Activated CD4-positive, alpha-beta T cell treated with anti-CD3 and anti-CD28 coated beads, Interleukin-2, Interleukin-6, amounts not matched to agents 100 ng/mL and 50 ng/mL, durations not matched to agents 16 hours and 8 hours (primary cell): ENCODE results near the gene HINT2.
A peak's percentile ranks its signal among the peaks of the same experiment; 100 is the strongest.

ENCODE experiments used
- DNase-seq: peaks from one replicate; pipeline ENCODE4 v3.0.0-alpha.2; 2020

HINT2 gene

DNA sequence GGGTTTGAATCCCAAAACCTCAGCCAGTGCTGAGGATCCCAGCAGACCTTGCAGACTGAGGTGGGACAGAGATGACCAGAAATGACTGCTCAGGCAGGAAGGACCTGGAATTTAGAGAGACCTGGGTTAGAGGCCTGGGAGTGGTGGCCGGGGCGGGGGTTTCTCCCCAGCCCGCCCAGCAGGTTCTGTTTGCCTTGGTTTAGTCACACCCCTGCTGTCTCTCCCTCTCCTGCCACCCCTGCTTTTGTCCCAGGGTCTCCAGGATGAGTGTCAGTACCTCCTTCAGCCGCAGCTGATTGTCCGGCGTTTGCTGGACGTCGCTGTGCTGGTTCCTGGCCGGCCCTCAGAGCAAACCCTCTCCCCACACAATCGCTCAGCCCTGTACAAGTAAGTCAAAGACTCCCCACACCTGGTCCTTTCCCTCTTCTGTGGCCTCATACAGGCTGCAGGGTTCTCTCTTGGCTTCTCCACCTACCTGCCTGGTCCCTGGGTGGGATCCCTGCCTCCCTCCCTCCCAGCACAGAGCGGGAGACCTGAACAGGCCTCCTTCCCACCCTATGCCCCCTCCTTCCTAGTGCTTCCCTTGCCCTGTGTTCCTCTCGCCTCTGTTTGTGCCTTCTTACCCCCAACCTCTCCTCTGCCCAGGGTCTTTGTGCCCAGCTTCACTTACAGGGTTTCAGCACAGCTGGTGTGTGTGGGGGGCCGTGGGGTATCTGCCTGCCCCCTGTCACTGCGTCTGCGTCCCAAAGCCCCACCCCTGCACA lies 26.2 kb upstream of the HINT2 start:
- DNase-seq: no peak

DNA sequence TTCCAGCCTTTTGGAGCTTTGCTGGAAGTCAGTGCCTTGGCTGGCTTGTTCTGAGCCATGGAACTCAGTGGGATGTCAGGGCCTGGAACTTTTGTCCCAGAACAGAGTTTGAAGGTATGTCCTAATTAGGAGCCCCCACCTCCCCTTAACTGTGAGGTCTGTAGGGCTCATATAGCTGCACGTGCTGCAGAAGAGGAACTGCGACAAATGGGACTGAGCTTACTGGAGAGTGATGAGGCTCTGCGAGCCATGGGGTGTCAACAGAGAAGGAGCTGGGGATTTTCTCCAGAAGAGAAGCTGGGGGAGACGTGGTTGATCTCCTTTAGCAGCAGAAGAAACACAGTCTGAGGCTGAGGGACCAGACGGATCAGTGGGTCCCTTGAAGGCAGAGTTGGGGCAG lies 25.1 kb upstream of the HINT2 start:
- DNase-seq: no peak

DNA sequence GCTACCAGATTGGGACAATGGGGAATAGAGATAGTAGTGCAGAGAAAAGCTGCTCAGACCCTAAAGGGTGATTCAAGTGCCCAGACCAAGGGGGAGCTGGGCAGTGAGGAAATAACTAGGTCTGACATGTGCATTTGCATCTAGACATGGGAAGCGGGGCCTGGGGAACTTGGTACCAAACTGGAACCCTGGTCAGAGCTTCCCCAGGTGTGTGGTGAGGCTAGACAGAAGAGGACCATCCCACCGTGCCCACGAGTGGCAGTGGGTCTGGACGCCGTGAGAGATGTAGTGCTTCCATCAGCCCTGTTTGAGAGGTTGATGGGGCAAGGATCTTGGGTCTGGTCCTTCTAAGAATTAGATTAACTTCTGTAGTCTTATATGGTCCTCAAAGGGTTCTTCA lies 21.8 kb upstream of the HINT2 start:
- no peak for DNase-seq

DNA sequence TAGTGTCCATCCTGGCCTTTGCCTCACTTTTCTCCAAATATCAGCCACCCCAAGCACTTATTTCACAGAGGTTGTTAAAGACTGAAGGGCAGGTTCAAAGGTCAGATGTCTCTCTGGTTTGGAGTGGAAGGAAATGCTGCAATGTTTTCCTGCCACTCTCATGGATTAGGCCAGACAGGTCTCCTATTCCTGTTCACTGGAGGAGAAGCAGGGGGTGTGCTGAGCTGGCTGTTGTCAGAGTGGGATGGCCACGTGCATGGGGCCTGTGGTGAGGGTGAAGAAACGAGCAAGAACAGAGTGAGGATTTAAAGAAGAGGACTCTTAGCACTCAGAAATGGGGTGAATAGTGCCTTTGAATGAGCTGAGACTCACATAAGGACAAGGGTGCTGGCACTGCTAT lies 20.9 kb upstream of the HINT2 start:
- no peak for DNase-seq

DNA sequence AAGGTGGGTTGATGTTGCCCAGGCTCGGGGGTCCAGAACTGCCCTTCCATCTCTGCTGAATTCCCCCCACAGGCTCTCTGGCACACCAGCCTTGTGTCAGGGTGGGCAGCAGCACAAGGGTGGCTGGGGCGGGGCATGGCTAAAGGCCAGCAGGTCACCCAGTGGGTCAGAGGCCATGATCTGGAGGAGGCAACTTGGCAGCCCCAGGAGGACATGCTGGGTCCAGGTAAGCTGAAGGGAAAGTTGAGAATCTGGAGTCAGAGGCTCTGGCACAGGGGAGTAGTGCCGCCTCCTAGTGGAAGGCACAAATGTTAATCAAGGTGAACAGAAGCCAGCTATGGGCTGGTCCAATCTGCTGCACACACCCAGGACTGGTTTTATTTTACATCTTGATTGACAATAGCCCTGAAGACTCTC lies 20.4 kb upstream of the HINT2 start:
- peak; percentile 13 for DNase-seq

DNA sequence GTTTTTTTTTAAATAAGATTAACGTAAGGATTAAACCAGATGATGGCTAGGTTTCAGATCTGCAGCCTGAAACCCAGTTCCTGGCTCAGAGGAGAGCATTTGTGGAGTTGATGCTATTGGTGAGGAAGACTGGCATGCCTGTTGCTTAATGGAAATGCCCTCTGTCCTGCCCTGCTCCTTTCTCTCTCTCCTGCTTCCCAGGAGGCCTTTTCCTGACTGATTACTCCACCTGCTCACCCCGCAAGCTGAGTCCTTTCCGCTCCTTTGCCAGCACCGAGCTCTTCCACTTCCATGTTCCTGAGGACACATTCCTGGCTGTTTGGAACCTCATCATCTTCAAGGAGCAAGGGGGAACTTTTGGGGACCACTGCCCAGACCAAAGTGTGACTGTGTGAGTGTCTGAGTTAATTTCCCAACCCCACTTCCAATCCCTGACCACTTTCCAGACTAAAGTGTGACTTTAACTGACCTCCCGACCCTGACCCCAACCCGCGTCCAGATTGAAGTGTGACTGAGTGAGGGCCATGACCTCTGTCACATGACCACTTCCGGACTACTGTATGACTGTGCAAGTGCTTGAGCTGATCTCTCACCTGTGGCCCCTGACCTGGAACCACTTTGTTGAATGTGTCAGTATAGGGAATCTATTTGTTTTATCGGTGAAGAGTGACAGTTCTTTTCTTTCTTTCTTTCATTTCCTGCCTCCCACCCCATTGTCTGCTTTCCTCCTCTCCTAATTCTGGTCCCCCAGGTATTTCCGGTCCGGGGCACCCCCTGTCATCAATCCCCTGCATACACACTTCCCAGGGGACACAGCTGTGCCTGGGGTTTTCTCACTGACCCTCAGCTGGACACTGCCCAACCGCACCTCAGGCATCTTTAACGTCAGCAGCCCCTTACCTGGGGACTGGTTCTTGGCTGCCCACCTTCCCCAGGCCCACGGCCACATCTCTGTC lies 19.7 kb upstream of the HINT2 start:
- no peak for DNase-seq

DNA sequence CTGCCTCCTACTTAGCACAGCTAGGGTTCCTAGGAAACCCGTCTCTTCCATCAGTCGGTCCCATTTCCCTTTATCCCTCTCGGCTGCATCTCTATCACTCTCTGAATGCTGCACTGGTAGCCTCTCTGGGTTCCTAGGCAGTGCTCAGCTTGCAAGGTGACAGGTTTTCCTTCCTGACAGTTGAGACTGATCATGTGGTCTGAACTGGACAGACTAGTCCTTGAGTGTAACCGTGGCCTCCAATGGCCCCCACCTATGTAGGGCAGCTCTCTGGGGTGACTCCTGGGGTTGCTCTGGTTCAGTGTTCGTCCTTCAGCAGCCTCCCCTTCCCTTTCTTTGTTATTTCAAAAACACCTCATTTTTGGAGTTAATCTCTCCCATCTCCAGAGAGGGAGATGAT lies 18.0 kb upstream of the HINT2 start:
- DNase-seq: no peak

DNA sequence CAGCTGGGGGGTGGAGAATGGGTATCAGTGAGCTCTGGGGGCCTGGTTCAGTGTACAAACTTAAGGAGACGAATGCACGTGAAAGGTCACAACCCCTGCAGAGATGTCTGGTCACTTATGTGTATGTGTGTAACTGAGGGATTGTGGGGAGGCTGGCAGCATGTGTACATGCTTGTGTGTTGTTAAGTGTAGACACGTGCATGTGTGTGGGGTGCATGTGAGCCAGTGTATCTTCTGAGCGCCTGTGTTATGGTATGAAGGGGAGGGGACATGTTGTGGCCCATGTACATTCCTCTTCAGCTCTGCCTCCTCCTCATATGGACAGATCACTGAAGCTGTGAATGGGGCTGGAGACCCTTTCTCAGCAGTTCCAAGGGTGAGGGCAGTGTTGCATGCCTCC lies 16.2 kb upstream of the HINT2 start:
- DNase-seq: no peak

DNA sequence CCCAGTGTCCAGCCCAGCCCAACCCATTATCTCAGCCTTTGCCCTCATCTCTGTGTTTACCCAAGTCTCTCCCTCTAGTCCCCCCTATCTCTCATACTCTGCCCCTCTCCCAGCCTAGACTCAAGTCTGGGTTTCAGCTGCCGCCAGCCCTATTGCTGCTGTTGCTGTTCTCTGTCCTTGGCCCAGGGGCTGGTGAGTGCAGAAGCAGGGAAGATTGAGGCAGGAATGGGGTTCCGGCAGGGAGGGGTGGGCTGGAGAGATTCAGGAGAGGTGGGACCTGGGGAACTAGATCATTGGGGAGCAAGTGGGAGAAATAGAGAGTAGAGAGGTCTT lies 14.9 kb upstream of the HINT2 start:
- DNase-seq: no peak

DNA sequence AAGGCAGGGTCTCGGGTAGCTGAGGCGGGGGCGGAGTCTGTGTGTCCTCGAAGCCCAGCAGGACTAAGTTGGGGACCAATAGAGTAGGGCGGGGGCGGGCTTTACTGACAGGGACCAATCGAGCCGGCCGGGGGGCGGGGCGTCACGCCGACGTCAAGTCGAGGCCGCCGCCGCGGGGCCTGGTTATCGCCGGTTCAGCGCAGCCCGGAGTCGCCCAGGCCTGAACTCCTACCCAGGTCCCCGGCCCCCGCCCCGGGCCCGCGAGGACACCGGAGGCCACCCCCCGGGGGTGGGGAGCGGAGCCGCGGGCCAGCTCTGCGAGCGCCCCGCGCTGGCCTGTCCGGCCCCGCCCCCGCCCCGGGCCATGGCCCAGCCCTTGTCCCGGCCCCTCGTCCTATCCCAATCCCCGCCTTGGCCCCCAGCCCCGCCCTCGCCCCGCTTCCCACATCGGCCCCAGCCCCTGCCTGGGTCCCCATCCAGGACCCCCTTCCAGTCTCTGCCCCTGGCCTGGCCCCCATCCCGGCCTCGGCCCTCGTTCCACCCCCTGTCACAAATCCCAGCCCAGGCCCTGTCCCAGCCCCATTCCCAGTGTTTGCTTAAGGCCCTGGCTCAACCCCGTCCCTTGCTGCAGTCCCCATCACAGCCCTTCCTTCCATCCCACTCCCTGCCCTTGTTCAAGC lies 14.4 kb upstream of the HINT2 start, which contains the start of gene TMEM8B:
Gene TMEM8B, plus strand, starts transcription at position 145 of the 680 bp plus-strand sequence. Its CDS starts 220 bp downstream, at position 365.
- peak; percentile 93 for DNase-seq

DNA sequence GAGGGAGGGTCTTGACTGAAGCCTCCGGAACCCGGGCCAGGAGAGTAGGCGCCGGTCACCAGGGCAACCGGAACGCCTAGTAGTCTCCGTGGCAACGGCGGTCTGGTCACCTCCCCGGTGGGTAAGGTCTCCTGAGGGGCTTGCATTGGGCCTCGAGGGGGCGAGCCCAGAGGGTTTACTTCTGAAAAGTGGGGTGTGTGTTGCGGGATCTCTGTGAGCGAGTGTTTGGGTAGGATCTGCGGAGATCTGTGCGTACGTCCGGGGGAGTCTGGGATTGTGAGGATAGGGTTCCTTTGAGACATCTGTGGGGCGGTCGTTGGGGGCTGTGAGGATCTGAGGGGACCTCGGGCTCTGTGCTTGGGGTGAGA lies 13.9 kb upstream of the HINT2 start, which contains the start of gene FAM221B:
Gene FAM221B, minus strand, starts transcription at position 17 of the 368 bp plus-strand sequence. CDS start 2,571 bp downstream, outside the sequence.
- peak; percentile 26 for DNase-seq

DNA sequence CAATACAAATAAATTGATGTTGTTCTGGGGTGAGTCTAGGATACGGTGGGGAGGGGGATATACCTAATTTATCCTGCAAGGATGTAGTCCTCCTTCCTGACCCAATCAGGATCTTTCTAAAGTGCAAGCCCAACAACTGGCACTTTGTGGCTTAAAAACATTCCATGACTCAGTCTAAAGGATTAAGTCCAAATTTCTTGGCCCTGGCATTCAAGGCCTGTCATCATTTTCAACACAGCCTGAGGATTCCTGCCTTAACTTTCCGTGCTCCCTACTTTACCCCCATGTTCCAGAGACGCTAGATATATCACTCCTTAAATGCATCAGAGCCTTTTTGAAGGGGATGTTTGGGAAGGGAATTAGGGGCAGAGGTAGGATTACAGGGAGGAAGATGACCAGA lies 12.6 kb upstream of the HINT2 start:
- DNase-seq: no peak

DNA sequence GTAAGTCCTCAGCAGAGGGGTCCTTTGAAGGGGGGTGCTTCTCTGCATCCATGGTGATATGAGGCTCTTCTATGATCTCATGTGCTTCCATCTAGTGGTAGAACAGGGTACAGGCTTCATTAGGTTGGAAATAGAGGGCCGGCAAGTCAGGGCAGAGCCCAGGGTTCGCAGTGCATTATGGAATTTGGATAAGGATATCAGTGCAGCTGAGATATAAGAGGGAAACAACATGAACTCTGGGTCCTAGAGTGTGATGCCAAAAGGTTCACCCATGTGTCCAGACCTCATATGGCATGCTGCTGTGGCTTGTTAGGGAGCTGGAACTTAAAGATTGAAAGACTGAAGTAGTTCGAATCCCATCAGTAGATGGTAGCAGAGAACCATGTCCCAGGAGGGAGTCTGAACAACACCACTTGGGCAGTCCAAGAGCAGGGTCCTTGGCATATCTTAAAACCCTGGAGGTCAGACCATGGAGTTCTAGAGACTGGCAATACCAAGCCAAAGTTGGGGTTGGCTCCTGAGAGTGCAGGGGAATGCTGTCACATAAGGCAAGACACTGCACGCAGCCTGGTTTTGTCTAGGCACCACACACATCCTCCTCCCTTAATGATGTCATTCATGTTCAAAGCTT lies 11.3 kb upstream of the HINT2 start:
- peak; percentile 63 for DNase-seq

DNA sequence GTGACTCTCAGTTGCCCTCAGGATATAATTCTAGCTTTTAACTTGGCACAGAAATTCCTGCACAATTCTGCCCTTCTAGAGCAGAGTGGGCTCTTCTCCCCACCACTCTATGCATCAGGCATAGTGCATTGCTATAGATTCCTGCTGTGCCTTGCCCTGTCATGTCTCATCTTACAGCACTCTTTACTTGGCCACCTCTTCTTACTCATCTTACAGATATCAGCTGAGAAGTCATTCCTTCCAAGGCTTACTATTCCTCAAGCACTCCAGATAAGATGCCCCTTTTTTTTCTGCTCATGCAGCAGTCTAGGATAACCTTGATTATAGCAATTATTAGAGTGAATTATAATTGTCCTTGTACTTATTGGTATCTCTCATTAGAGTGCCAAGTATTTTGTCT lies 8.1 kb upstream of the HINT2 start:
- no peak for DNase-seq

DNA sequence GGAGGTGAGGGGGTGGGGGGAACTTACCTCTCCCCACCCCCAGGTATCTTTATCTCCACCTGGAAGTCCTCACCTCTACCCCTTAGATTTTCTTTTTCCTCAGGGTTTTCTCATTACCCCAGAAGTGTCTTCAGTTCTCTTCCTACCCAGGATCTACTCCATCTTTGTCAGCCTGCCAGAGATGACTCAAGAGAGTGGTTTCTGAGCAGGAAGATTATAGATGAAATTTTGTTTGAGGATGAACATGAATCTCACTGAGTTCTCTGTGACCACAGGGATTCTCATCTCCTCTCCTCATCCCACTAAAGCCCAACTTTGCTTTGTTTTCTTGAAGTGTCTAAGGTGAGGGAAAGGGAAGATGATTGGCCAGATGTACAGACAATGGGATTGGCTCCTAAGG lies 5.2 kb upstream of the HINT2 start:
- no peak for DNase-seq

DNA sequence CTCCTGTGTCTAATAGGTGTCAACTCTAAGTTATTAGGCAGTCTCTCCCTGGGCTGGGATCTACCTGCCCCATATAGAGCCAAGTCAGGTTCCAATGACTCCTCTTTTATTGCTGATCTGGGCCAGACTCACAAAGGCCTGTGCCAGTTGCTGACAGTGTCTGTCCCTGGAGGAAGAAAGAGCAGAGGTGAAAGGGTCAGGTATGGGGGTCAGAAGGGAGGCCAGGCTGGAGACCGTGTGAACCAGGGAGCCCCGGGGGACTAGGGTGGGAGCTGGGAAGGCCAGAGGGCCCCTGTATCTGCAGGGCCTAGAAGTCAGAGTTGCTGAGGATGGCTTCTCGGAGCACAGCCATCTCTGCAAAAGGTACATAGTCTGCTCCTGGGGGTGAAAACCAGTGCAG lies 3.5 kb upstream of the HINT2 start:
- DNase-seq: no peak

DNA sequence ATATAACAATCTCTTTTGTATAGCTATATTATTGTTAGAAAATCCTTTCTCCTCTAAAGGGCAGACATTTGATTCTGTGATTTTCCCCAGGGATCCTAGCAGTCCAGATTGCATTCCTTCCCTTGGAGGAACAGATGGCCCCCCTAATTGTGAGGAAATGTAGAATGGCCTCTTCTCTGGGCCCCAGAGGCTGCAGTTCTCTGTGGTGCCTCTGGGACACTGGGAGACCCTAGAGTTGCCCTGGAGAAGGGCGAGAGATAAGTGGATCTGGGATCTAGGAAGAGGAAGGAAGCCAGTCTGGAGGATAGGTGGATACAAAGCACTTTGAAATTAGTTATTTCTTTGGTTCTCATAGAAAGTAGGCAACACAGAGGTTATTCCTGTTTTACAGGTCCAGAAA lies 1.9 kb upstream of the HINT2 start:
- no peak for DNase-seq

DNA sequence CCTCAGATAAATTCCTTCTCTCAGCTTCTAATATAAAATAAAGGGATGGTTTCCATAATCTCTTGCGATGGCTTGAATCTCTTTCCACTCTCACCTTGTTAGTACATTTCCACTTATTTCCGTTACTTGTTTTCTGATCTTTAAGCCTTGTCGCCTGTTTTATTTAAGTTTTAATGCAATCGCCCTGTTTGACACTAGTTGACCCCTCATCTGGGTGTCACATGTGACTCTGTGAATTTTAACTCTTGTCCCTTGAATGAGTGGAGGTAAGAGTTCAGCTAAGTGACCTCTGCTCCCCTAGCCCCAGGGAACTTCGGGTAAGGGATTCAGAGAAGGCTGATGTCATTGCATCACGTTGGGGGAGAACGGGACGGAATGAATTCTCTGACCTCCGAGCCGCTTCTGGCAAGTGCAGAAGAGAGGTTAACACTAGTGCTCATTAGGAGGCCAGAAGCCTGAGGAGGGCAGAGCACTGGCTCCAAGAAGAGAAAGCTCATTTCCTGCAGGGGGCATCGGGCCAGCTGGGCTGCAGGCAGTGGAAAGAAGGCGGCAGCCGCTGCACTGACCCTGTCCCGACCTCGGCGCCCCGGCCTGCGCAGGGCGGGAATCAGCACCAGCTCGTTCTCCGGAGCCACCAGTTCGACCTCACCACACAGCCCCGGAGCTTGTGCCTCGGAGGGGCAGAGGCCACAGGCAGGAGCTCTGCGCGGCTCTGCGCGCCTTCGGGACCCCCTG lies 569 bp downstream of the HINT2 start:
- DNase-seq: peak; percentile 61

DNA sequence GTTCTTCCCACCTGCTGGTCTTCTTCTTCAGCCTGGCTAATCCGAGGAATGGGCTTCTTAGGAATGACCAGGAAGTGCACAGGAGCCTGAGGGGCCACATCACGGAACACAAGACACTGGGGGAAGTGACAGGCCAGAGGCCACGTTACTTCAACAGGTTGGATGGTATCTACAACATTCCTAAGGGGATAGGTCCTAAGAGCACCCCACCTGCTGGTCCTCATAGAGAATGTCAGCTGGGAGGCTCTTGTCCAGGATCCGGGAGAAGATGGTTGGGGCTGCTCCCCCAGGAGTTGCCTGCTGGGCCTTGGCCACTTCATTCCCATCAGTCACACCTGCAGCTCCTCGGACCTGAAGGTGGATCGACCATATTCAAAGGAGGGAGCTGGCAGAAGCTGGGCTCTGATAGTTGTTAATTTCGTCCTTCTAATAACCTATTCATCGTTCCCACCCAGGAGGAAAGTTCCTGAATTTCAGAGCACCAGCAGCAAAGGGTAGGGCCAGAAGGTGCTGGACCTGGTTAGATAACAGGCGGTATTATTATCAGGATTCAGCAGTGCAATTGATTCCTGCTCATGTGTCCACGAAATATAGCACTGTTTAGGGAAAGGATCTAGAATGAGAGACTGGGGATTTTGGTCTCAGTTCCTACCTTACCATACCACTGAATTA lies 1.3 kb downstream of the HINT2 start:
- no peak for DNase-seq

DNA sequence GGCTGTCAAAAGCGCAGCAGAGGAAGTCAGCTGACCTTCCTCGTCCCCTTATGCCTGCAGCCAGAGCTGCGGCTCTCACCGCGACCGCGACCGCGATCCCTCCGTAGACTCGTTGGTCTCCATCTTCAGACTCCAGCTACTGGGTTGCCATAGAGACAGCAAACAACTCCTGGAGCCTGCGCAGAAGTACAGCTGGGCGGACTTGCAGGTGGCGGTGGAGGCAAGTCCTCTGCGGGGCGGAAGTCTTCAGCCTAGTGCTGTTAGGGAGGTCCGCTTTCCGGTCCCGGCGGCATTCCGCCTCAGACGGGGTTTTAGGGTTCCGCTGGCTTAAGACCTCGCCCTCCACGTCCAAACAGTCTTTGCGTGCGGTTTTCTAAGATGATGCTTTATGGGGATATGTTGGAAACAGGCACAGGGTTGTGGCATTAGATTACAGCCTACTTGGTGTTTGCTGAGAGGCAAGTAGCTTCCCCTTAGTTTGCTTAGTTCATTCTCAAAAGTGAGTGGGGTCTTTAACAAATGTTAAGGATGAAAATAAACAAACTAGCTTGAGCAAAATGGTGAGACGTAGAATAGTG lies 2.7 kb downstream of the HINT2 start, which contains the start of gene SPAG8:
Gene SPAG8, minus strand, starts transcription at position 238 of the 578 bp plus-strand sequence. Its CDS starts 115 bp downstream, at position 123.
- DNase-seq: peak; percentile 97

DNA sequence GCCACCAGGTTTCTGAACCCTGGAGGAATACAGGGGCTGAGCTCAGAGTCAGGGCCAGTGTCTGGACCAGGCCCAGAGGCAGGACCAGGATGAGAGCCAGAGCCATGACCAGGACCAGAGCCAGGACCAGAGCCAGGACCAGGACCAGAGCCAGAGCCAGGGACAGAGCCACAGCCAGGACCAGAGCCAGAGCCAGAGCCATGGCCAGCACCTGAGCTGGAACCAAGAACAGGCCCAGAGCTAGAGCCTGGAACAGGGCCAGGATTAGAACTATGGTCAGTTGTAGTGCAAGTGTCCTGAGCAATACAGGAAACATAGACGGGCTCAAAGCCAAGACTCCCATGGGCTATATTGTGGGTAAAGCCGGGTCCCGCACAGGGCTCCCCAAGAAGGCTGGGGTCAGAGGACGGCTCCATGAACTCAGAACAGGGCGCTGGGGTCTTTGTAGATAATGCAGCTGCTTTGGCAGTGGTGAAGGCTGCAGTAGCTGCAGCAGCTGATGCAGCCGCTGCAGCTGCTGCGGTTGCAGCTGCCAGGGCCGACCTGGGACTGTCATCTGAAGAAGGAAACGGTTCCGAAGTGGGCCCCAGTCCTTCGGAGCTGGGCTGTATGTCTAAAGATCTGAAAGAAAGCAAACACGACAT lies 3.3 kb downstream of the HINT2 start:
- no peak for DNase-seq
